RPMI7951 (cell line): ENCODE results near the gene SLC25A34. TPM values are rescaled to one million over a fixed set of nuclear protein-coding genes. Genes with fewer than 3 reads are reported as not detected.
"Not testable (repeated sequence)": the region's sequence is repeated elsewhere in the genome, so short reads cannot be mapped to it uniquely, and the experiment has no call there.

Experiments used
- DNase-seq: peaks from one replicate; pipeline ENCODE4 v3.0.0-alpha.2; 2012; ENCODE audit warnings: low read depth
- total RNA-seq: library from RNA; depleted of rRNA; stranded (reverse); fragments of >200 nt; shearing (Covaris generic); gene quantifications from 2 replicates; pipeline ENCODE4 v1.2.3, GENCODE V29; 2014; rRNA removed

Gene SLC25A34
- total RNA-seq = 0.12 and 0.29 TPM in 2 replicates

DNA sequence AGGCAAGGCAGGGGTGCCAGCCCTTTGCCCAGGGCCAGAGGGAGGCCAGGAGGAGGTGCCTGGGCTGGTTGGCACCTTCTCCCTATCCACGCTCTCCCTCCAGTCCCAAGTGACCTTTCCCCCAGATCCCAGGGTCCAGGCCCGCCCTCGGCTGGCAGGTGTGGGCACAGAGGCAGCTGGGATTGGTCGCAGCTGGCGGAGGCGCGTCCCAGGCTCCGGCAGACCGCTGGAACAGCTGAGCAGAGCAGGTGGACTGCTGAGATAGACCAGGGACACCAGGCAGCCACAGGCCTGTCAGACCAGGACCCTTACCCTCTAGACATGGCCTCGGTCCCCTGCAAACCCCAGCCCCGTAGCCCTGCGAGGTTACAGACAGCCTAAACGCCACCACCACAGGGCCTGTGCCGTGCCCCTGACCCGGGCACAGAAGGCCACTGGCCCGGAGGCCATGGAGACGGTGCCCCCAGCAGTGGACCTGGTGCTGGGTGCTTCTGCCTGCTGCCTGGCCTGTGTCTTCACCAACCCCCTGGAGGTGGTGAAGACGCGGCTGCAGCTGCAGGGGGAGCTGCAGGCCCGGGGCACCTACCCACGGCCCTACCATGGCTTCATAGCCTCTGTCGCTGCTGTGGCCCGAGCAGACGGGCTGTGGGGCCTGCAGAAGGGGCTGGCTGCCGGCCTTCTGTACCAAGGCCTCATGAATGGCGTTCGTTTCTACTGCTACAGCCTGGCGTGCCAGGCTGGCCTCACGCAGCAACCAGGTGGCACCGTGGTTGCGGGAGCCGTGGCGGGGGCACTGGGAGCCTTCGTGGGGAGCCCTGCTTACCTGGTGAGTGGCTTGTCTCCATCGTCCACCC, at the start of gene SLC25A34:
TSS of gene SLC25A34 (plus strand) at position 221 of the 854 bp plus-strand sequence. CDS start at position 449, 228 bp downstream.
- no peak for DNase-seq

DNA sequence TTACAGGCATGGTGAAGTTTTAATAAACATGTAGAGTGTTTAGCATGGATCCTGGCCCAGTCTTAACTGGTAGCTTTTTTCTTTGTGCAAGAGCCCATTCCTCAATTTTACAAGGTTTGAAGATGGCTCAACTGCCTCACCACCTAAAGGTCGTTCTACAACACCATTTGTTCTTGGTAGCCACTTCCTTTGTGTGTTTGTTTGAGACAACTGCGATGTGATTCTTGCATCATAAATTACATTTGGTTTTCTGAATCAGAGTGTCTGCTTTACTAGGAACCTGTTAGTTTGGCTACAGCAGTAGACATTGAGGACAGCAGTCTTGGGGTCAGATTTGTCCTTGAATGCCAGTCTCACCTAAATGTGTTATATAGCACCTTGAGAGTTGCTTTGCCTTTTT, 48.6 kb upstream of the SLC25A34 start:
- no peak for DNase-seq

- no peak for DNase-seq
Measured at GRCh38 chr1:15690317-15690716, 45.7 kb upstream of the SLC25A34 start.

GRCh38 chr1:15691434-15692032, 44.5 kb upstream of the SLC25A34 start:
- no peak for DNase-seq

DNA sequence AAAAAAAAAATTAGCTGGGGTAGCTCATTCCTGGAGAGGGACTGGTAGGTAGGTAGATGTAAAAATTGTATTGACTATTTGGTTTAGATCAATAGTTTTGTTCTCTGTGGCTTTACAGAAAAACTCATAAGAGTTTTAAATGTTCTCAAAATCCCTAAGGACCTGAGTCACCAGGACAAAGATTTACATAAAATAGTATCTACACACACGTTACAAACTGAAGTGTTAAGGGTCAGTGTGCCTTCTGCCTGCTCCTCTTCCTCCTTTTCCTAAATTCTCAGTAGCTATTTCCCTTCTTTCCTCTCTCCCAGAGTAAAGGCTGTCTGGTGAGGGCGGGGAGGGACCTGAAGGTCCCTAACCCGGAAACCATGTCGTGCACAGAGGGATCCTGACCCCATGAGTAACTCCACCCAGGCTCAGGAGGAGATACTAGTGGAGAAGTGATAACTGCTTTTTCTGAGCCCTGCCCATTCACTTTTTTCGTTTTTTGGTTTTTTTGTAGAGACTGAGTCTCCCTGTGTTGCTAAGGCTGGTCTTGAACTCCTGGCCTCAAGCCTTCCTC, 43.9 kb upstream of the SLC25A34 start:
- no peak for DNase-seq

GRCh38 chr1:15693371-15693770, 42.7 kb upstream of the SLC25A34 start:
- no peak for DNase-seq

GRCh38 chr1:15696956-15697521, 39.0 kb upstream of the SLC25A34 start:
- DNase-seq = no peak

GRCh38 chr1:15698201-15698600, 37.9 kb upstream of the SLC25A34 start:
- DNase-seq = no peak

DNA sequence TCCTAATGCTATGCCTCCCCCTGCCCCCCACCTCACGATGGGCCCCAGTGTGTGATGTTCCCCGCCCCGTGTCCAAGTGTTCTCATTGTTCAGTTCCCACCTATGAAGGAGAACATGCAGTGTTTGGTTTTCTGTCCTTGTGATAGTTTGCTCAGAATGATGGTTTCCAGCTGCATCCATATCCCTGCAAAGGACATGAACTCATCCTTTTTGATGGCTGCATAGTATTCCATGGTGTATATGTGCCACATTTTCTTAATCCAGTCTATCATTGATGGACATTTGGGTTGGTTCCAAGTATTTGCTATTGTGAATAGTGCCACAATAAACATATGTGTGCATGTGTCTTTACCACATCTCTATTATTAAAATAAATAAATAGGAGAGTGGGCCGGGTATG, 36.7 kb upstream of the SLC25A34 start:
- DNase-seq = not testable (repeated sequence)

- DNase-seq = no peak
Measured at GRCh38 chr1:15700508-15700907, 35.5 kb upstream of the SLC25A34 start.

DNA sequence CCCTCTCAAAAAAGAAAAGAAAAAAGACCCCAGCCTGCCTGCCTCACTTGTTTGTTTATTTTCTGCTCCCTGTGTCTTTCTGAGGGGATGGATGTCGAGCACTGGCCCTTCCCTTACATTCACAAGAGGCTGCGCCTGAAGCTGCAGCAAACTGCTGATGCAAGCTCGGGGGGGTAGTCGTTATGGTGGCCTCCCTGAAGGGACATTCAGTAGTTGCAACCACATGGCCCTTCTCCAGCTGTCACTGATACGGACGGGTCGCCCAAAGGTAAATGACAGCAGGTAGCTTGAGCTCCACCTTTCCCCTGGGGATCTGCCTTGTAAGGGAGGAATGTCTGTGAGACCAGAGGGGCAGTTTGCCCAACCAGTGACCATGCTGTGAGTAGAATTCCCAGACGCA, 34.3 kb upstream of the SLC25A34 start:
- DNase-seq = no peak

- no peak for DNase-seq
Measured at GRCh38 chr1:15702722-15703550, 33.1 kb upstream of the SLC25A34 start.

DNA sequence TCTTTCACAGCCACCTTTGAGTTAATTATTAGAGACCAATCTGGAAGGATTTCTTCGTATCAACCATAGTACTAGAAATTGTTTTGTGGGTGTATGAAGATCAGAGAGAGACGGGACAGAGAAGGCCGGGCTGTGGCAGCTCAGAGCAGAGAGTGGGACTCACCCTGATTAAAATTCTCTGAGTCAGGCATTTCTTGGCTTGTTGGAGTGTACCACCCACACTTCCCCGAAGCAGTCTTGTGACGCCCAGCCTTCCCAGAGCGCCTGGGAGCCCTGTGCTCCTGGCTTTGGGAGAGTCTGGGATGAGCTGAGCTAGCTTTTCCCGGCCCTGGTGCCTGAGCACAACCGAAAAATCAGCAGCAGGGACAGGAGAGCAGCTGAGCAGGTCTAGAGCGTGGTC, 32.5 kb upstream of the SLC25A34 start:
- DNase-seq = peak; percentile 81

GRCh38 chr1:15704526-15705183, 31.4 kb upstream of the SLC25A34 start:
- no peak for DNase-seq

GRCh38 chr1:15705184-15705566, 30.9 kb upstream of the SLC25A34 start:
- DNase-seq = no peak

DNA sequence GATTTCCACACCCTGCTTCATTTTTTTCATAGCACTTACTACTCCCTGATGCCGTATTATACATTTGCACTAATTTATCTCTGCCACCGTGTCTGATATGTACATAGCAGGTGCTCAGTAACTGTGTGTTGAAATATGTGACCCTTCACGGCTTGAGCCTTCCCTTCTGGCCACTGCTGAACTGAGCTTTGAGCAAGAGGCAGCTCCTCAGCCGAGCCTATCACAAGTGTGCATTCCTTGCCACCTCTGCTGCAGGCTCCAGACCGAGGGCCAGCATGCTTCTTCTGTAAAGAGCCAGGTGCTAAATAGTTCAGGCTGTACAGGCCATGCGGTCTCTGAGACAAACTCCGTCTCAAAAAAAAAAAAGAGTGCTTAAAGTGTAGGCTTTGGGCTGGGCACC, 29.3 kb upstream of the SLC25A34 start:
- no peak for DNase-seq

DNA sequence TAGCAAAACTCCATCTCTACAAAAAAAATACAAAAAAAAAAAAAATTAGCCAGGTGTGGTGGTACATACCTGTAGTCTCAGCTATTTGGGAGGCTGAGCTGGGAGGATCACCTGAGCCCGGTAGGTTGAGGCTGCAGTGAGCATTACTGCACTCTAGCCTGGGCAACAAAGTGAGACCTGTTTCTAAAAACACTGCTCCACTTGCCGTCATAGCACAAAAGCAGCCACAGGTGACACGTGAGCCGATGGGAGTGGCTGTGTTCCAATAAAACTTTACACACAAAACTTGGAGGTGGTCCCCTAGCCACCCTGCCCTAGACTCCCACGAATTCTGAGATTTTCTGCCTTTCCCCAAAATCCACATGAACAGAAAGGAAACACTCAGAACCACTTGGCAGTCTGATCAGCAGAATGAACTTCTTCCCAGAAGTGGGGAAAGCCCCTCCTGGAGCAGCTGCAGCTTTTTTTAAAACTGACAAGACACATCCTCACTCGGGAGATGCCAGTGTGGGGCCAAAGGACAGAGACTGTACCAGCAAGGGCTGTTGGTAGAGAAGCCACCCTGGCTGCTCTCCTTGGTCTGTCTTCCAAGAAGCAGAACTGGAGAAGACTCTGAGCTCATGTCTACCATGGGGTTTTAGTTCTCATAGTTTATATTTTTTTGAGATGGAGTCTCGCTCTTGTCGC, 28.7 kb upstream of the SLC25A34 start:
- DNase-seq = no peak

GRCh38 chr1:15708486-15709137, 27.4 kb upstream of the SLC25A34 start:
- DNase-seq = no peak

DNA sequence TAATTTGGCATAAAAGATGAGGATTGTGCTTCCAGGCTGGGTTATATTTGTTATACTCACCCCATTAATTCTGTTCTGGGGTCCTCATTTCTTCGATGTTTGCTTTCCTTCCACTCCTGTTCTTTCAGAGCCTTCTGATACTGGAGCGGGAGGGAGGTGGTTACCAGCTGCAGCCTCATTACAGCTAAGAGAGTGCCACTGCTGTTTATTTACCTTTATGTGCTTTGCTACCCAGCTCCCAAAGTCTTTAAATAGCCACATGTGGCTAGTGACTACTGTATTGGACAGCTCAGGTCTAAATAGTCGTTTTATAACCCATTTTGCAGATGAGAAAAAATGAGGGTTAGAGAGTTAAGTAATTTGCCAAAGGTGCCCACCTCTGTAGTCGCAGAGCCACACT, 26.8 kb upstream of the SLC25A34 start:
- DNase-seq = no peak

GRCh38 chr1:15712168-15712567, 23.9 kb upstream of the SLC25A34 start:
- DNase-seq = no peak
